Lower lobe of right lung (tissue), 2 donors: Measurements from ENCODE around the gene PWP1. TPM values are rescaled to one million over a fixed set of nuclear protein-coding genes. Genes with fewer than 3 reads are reported as not detected.

Source experiments
- ATAC-seq, 2 donors: fragments of 200-7000 bp; cut with Tn5 transposase; one replicate each; pipeline ENCODE4 v1.9.1; 2020 to 2022; ENCODE audit warnings: mild to moderate bottlenecking in 2 of 2, moderate library complexity in 2 of 2
- DNase-seq: peaks from one replicate; pipeline ENCODE4 v3.0.0-alpha.2; 2020
- H3K27ac ChIP-seq: fragments of 200-600 bp; one replicate; pipeline ENCODE4 v1.8.0; 2022
- H3K27me3 ChIP-seq: fragments of 200-600 bp; one replicate; pipeline ENCODE4 v1.8.0; 2022; ENCODE audit warnings: low read depth
- H3K36me3 ChIP-seq: fragments of 200-600 bp; one replicate; pipeline ENCODE4 v1.8.0; 2022; ENCODE audit warnings: mild to moderate bottlenecking
- H3K4me1 ChIP-seq: fragments of 200-600 bp; one replicate; pipeline ENCODE4 v1.8.0; 2022
- H3K4me3 ChIP-seq: fragments of 200-600 bp; one replicate; pipeline ENCODE4 v1.8.0; 2022; ENCODE audit warnings: mild to moderate bottlenecking
- H3K9me3 ChIP-seq: fragments of 200-600 bp; one replicate; pipeline ENCODE4 v1.8.0; 2022
- intact Hi-C: fragments of 100-400 bp; cut with DNase I; formaldehyde crosslinking; loops from one replicate; pipeline ENCODE4 v1.11.0; 2022
- total RNA-seq: library from RNA; stranded (reverse); fragmentation: NEBNext Ultra II Directional; extraction: Animal tissue kit (Norgen Biotek cat#: 25700); gene quantifications from one replicate; pipeline ENCODE4 v1.2.1, GENCODE V29; 2021
- TF ChIP-seq, protein P1 (sequence below): fragments of 200-600 bp; IDR thresholded peaks from one replicate; pipeline ENCODE4 v1.8.0; 2022; ENCODE audit warnings: antibody characterized with exemption, mild to moderate bottlenecking
- donor health status: DM: no; HTN: yes; CAD: no; lungs with severe emphysema.

The PWP1 gene
- total RNA-seq, 1 donor from 2014 or later, result 24.8 TPM

DNA sequence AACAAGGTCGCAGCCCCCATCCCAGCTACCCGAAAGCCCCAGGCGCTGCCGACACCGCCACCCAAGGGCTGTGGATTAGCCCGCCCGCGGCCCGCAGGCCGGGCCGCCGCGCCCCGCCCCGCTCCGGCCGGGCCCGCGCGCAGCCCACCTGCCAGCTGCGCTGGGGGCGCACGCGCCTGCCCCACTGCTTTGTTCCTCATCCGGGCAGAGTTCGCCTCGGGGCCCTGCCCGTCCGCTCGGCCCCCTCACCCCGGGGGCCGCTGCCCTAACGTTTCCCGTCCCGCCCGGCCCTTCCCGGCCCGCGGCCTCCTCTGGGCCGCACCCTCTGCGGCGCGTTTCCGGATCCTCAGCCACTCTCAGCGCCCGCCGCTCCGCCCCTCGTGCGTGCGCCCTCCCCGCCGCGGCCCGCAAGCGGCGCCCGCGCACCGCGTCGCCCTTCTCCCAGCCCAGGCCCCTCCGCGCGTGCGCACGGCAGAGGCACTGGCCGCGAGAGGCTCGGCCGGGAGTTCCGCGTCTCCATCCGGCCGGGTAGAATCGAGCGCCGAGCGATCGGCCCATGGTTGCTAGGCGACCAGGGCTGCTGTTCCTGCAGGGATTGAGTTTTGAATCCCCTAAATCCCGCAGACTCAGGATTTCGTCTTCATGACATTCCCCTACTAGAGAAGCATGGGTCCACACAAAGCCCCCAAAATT, 75.4 kb downstream of the PWP1 start, which contains the start of gene PRDM4:
Gene PRDM4, minus strand, starts transcription at position 329 of the 693 bp plus-strand sequence. CDS start 622 bp downstream, outside the sequence.
- DNase-seq, result peak; percentile 96
- H3K27ac ChIP-seq, result peak within 1 kb of the TSS; percentile 82

DNA sequence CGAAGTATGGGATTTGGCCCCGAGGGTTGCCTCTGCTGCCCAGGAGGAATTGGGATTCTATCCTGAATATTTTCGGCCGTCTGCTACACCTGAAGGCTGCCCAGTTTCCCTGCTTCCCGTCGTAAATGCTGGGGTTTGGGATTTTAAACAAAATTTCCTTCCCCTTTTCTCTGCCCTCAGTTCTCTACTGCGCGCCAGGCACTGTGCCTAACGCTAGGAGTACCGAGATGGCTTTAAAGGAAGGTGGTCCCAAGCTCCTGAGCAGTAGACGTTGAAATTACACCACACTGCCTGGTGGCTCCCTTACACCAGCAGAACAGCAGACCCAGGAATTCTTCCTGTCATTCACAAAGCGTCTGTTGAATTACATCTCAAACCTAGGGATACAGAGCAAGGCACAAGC, 75.9 kb downstream of the PWP1 start:
- Histone ChIP-seq H3K27ac (peak overlapping the region; percentile 82), H3K4me3 (peak overlapping the region; percentile 90), H3K4me1 (peaks cover 38% of the 10 kb centered on the region), H3K27me3 (no peaks in the 10 kb centered on the region), H3K9me3 (no peaks in the 10 kb centered on the region), H3K36me3 (peaks cover 13% of the 10 kb centered on the region)
- TF ChIP-seq, protein P1, sequence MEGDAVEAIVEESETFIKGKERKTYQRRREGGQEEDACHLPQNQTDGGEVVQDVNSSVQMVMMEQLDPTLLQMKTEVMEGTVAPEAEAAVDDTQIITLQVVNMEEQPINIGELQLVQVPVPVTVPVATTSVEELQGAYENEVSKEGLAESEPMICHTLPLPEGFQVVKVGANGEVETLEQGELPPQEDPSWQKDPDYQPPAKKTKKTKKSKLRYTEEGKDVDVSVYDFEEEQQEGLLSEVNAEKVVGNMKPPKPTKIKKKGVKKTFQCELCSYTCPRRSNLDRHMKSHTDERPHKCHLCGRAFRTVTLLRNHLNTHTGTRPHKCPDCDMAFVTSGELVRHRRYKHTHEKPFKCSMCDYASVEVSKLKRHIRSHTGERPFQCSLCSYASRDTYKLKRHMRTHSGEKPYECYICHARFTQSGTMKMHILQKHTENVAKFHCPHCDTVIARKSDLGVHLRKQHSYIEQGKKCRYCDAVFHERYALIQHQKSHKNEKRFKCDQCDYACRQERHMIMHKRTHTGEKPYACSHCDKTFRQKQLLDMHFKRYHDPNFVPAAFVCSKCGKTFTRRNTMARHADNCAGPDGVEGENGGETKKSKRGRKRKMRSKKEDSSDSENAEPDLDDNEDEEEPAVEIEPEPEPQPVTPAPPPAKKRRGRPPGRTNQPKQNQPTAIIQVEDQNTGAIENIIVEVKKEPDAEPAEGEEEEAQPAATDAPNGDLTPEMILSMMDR, result no peak
- ATAC-seq (peak; percentile 1 to 8), DNase-seq (no peak)
- intact Hi-C loops, result no loop called here

More for the DNA sequence above, 75.4 kb downstream of the PWP1 start, which contains the start of gene PRDM4:
- no peaks in the 10 kb centered on the region for H3K9me3 ChIP-seq
- peaks cover 38% of the 10 kb centered on the region for H3K4me1 ChIP-seq
- no peaks in the 10 kb centered on the region for H3K27me3 ChIP-seq
- TF ChIP-seq, protein P1, result peak; percentile 51
- H3K4me3 ChIP-seq, result peak within 1 kb of the TSS; percentile 90
- ATAC-seq, result peak; percentile 99
- intact Hi-C loops, result no loop called here
- H3K36me3 ChIP-seq, result peaks cover 19% of the 10 kb centered on the region

Other genes with a start within 250 kb of the PWP1 start
- 25.4 TPM for gene PRDM4, start 75.3 kb downstream of the PWP1 start, total RNA-seq
- not detected for gene ASCL4, start 88.9 kb downstream of the PWP1 start, total RNA-seq